Dedifferentiated amniotic fluid mesenchymal stem cell (primary cell): Measurements from ENCODE around the gene EXOC7.

ENCODE experiments used
- DNase-seq: peaks from one replicate; pipeline ENCODE4 v3.0.0-alpha.2; 2016; ENCODE audit errors: extremely low spot score

Gene EXOC7

GRCh38 chr17:76120658-76121008, 17.0 kb upstream of the EXOC7 start:
- DNase-seq: no peak

GRCh38 chr17:76119409-76120371, 16.1 kb upstream of the EXOC7 start:
- no peak for DNase-seq

GRCh38 chr17:76115138-76115754, 11.7 kb upstream of the EXOC7 start:
- no peak for DNase-seq

- DNase-seq: no peak
Observed at GRCh38 chr17:76111956-76112355, 8.4 kb upstream of the EXOC7 start.

- DNase-seq: no peak
Observed at GRCh38 chr17:76107509-76107908, 3.9 kb upstream of the EXOC7 start.

GRCh38 chr17:76106703-76107102, 3.1 kb upstream of the EXOC7 start:
- DNase-seq: no peak

- DNase-seq: no peak
Observed at GRCh38 chr17:76104896-76105231, 1.3 kb upstream of the EXOC7 start.

- no peak for DNase-seq
Observed at GRCh38 chr17:76104140-76104895, 731 bp upstream of the EXOC7 start.

GRCh38 chr17:76102944-76103273, 678 bp downstream of the EXOC7 start:
- no peak for DNase-seq

GRCh38 chr17:76097716-76098295, 5.8 kb downstream of the EXOC7 start:
- no peak for DNase-seq

GRCh38 chr17:76095943-76096342, 7.6 kb downstream of the EXOC7 start:
- no peak for DNase-seq

GRCh38 chr17:76094046-76094445, 9.5 kb downstream of the EXOC7 start:
- DNase-seq: no peak

GRCh38 chr17:76092526-76093413, 10.8 kb downstream of the EXOC7 start:
- no peak for DNase-seq

GRCh38 chr17:76091526-76092286, 11.9 kb downstream of the EXOC7 start:
- DNase-seq: no peak

GRCh38 chr17:76090517-76091129, 13.0 kb downstream of the EXOC7 start:
- DNase-seq: no peak

- DNase-seq: no peak
Observed at GRCh38 chr17:76089680-76090516, 13.7 kb downstream of the EXOC7 start.

- DNase-seq: no peak
Observed at GRCh38 chr17:76088868-76089576, 14.6 kb downstream of the EXOC7 start.

GRCh38 chr17:76088041-76088867, 15.3 kb downstream of the EXOC7 start:
- no peak for DNase-seq
